Lung (tissue), 12 donors: ENCODE results near the gene HTR1A. TPM values are rescaled to one million over a fixed set of nuclear protein-coding genes. Genes with fewer than 3 reads are reported as not detected.

Source experiments
- ATAC-seq: fragments of 200-7000 bp; cut with Tn5 transposase; one replicate; pipeline ENCODE4 v1.9.1; 2020; ENCODE audit warnings: moderate number of reproducible peaks; ENCODE audit not compliant: insufficient read depth, low FRiP score
- DNase-seq, 3 donors: peaks; one replicate each; pipeline ENCODE4 v3.0.0-alpha.2; 2013 to 2017
- H3K27ac ChIP-seq, 2 donors: one replicate each; pipeline ENCODE4 v1.5.1; 2013; ENCODE audit warnings: mild to moderate bottlenecking in 2 of 2, moderate library complexity in 2 of 2, control low read depth in 1 of 2, inconsistent platforms in 1 of 2, low read depth in 1 of 2, low read length in 1 of 2
- H3K27me3 ChIP-seq, 3 donors: one replicate each; pipeline ENCODE4 v1.5.1; 2013; ENCODE audit warnings: low read length in 2 of 3; ENCODE audit not compliant: control insufficient read depth in 3 of 3, insufficient read depth in 3 of 3
- H3K36me3 ChIP-seq, 4 donors: one replicate each; pipeline ENCODE4 v1.5.1; 2013; ENCODE audit warnings: low read length in 4 of 4, mild to moderate bottlenecking in 1 of 4, moderate library complexity in 1 of 4; ENCODE audit not compliant: control insufficient read depth in 4 of 4, insufficient read depth in 4 of 4
- H3K4me1 ChIP-seq, 5 donors: one replicate each; pipeline ENCODE4 v1.5.1; 2013; ENCODE audit warnings: low read length in 5 of 5, mild to moderate bottlenecking in 2 of 5, moderate library complexity in 1 of 5; ENCODE audit not compliant: control insufficient read depth in 5 of 5, insufficient read depth in 5 of 5
- H3K4me3 ChIP-seq: one replicate; pipeline ENCODE4 v1.5.1; 2013; ENCODE audit warnings: mild to moderate bottlenecking, control low read depth, moderate library complexity
- H3K9ac ChIP-seq, 2 donors: one replicate each; pipeline ENCODE4 v1.5.1; 2013; ENCODE audit warnings: low read length in 2 of 2, control low read depth in 1 of 2; ENCODE audit not compliant: insufficient read depth in 1 of 2
- H3K9me3 ChIP-seq, 4 donors: one replicate each; pipeline ENCODE4 v1.5.1; 2013; ENCODE audit warnings: low read length in 3 of 4, mild to moderate bottlenecking in 1 of 4, moderate library complexity in 1 of 4; ENCODE audit not compliant: control insufficient read depth in 4 of 4, insufficient read depth in 3 of 4
- CTCF ChIP-seq: IDR thresholded peaks from 2 replicates; pipeline ENCODE4 v1.5.1; 2012; ENCODE audit warnings: mild to moderate bottlenecking; ENCODE audit errors: control extremely low read depth, extremely low read depth
- WGBS, 2 donors: extraction: QIAGEN DNeasy Blood & Tissue Kit; methylation state at CpG; one replicate each; pipeline ENCODE4 v1.1.7; 2013; 5-methylcytosine and 5-hydroxymethylcytosine counted together
- polyA plus RNA-seq, 2 donors: library from polyadenylated mRNA; stranded (reverse); fragments of 200-250 nt; gene quantifications; one replicate each; pipeline ENCODE4 v1.2.1, GENCODE V29; 2013
- total RNA-seq, 2 donors: library from RNA; depleted of rRNA in 1 of 2; stranded (reverse); fragments of >200 nt in 1 of 2; gene quantifications; one replicate each; pipeline ENCODE4 v1.2.1, GENCODE V29; 2014 to 2021
- donor health status: control.
- donor health status: control.
- donor health status: Bipolar disorder and iron deficiency.
- donor health status: healthy.
- donor health status: DM: yes; HTN: yes; CAD: no.

The HTR1A gene
- total and polyA plus RNA-seq, 4 donors: 0.20 TPM; not detected in 3

- Histone ChIP-seq H3K4me3 (no peak overlapping the region), H3K36me3 (no peaks in the 10 kb centered on the region), H3K4me1 (no peaks in the 10 kb centered on the region), H3K27me3 (no peaks in the 10 kb centered on the region), H3K9ac (no peak overlapping the region), H3K9me3 (no peaks in the 10 kb centered on the region), H3K27ac (no peak overlapping the region)
- no peak for DNase-seq
- no peak for TF ChIP-seq CTCF
- ATAC-seq: no peak
Measured at GRCh38 chr5:63987053-63987452, 24.8 kb upstream of the HTR1A start.

- DNase-seq (peak in 2 of 3 donors; percentile 6 to 44), ATAC-seq (no peak)
- WGBS, 2 donors: 69 to 78% methylated on average over 2 of the region's 2 CpGs
- no peak overlapping the region for H3K27ac ChIP-seq
- H3K9ac ChIP-seq: no peak overlapping the region
- H3K9me3 ChIP-seq: peaks cover 0 to 7% (median 0%) of the 10 kb centered on the region in 4 donors
- H3K36me3 ChIP-seq: no peaks in the 10 kb centered on the region
- no peaks in the 10 kb centered on the region for H3K4me1 ChIP-seq
- no peaks in the 10 kb centered on the region for H3K27me3 ChIP-seq
- no peak for TF ChIP-seq CTCF
- no peak overlapping the region for H3K4me3 ChIP-seq
Measured at GRCh38 chr5:63981864-63982263, 19.6 kb upstream of the HTR1A start.

GRCh38 chr5:63963926-63964325, 1.7 kb upstream of the HTR1A start:
- Histone ChIP-seq H3K36me3 (no peaks in the 10 kb centered on the region), H3K9ac (no peak overlapping the region), H3K27ac (no peak overlapping the region), H3K27me3 (peaks cover 17 to 40% (median 36%) of the 10 kb centered on the region in 3 donors), H3K9me3 (peaks cover 0 to 19% (median 0%) of the 10 kb centered on the region in 4 donors), H3K4me3 (no peak overlapping the region), H3K4me1 (peaks cover 0 to 11% (median 0%) of the 10 kb centered on the region in 5 donors)
- DNase-seq (no peak), ATAC-seq (no peak)
- no peak for TF ChIP-seq CTCF

GRCh38 chr5:63963080-63963735, 963 bp upstream of the HTR1A start:
- WGBS, 2 donors: 22 to 26% methylated on average over 6 of the region's 6 CpGs
- Histone ChIP-seq H3K4me1 (peaks cover 0 to 11% (median 0%) of the 10 kb centered on the region in 5 donors), H3K27me3 (peaks cover 17 to 43% (median 36%) of the 10 kb centered on the region in 3 donors), H3K4me3 (no peak overlapping the region), H3K36me3 (no peaks in the 10 kb centered on the region), H3K9me3 (peaks cover 0 to 19% (median 0%) of the 10 kb centered on the region in 4 donors), H3K27ac (no peak overlapping the region), H3K9ac (no peak overlapping the region)
- peak; percentile 71 to 92 (median 87) for DNase-seq
- peak; percentile 64 for ATAC-seq
- TF ChIP-seq CTCF: no peak
